ENCODE measurements around the gene EXOC6B.

DNA sequence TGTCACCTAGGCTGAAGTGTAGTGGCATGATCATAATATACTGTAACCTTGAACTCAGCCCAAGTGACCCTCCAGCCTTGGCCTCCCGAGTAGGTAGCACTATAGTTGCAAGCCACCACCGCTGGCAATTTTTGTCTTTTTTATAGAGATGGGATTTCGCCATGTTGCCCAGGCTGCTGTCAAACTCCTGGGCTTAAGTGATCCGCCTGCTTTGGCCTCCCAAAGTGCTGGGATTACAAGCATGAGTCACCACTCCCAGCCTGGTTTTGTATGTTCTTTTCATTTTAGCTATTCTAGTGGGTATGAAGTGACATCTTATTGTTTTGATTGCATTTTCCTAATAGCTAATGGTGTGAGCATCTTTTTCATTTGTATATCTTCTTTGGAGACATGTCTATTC is 11.3 kb upstream of the EXOC6B start:
- TF ChIP-seq, protein P1, sequence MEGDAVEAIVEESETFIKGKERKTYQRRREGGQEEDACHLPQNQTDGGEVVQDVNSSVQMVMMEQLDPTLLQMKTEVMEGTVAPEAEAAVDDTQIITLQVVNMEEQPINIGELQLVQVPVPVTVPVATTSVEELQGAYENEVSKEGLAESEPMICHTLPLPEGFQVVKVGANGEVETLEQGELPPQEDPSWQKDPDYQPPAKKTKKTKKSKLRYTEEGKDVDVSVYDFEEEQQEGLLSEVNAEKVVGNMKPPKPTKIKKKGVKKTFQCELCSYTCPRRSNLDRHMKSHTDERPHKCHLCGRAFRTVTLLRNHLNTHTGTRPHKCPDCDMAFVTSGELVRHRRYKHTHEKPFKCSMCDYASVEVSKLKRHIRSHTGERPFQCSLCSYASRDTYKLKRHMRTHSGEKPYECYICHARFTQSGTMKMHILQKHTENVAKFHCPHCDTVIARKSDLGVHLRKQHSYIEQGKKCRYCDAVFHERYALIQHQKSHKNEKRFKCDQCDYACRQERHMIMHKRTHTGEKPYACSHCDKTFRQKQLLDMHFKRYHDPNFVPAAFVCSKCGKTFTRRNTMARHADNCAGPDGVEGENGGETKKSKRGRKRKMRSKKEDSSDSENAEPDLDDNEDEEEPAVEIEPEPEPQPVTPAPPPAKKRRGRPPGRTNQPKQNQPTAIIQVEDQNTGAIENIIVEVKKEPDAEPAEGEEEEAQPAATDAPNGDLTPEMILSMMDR (IDR thresholded peaks at IDR 0.05) = no peak
- no peak for TF ChIP-seq POLR2AphosphoS5 (IDR thresholded peaks at IDR 0.05)

Measured in prostate gland (tissue), 2 donors.